Measurements from ENCODE around the gene ZNF544.

ZNF544 gene

GRCh38 chr19:58279042-58279924 lies 50.6 kb downstream of the ZNF544 start:
- 3% methylated on average over 60 of the region's 60 CpGs for WGBS
- H3K27me3 ChIP-seq (ENCODE audit: insufficient read depth, low read length) = no peaks in the 10 kb centered on the region
- peaks cover 27% of the 10 kb centered on the region for H3K36me3 ChIP-seq (ENCODE audit: insufficient read depth, low read length)
- H3K27ac ChIP-seq (ENCODE audit: low read depth, low read length) = peak overlapping the region; percentile 92
- H3K9me3 ChIP-seq (ENCODE audit: insufficient read depth, low read depth, low read length) = no peaks in the 10 kb centered on the region
- 0 out of 2 replicates have a peak, but pooled peaks cover 5% of the 10 kb centered on the region for H3K4me1 ChIP-seq (ENCODE audit: insufficient read depth, low read length)
- H3K9ac ChIP-seq (ENCODE audit: low read depth, low read length) = peak overlapping the region; percentile 97
- H3K4me3 ChIP-seq (ENCODE audit: low read length) = peak overlapping the region; percentile 89

GRCh38 chr19:58279925-58280316 lies 51.2 kb downstream of the ZNF544 start:
- WGBS = 71% methylated on average over 4 of the region's 4 CpGs
- no peaks in the 10 kb centered on the region for H3K27me3 ChIP-seq (ENCODE audit: insufficient read depth, low read length)
- H3K9me3 ChIP-seq (ENCODE audit: insufficient read depth, low read depth, low read length) = no peaks in the 10 kb centered on the region
- H3K9ac ChIP-seq (ENCODE audit: low read depth, low read length) = peak overlapping the region; percentile 97
- H3K4me3 ChIP-seq (ENCODE audit: low read length) = peak overlapping the region; percentile 89
- 0 out of 2 replicates have a peak, but pooled peaks cover 5% of the 10 kb centered on the region for H3K4me1 ChIP-seq (ENCODE audit: insufficient read depth, low read length)
- peak overlapping the region; percentile 92; the same call in 1 of the 2 replicates for H3K27ac ChIP-seq (ENCODE audit: low read depth, low read length)
- peaks cover 26% of the 10 kb centered on the region for H3K36me3 ChIP-seq (ENCODE audit: insufficient read depth, low read length)

GRCh38 chr19:58284199-58284598 lies 55.5 kb downstream of the ZNF544 start:
- 97% methylated on average over 6 of the region's 7 CpGs for WGBS
- Histone ChIP-seq H3K36me3 (ENCODE audit: insufficient read depth, low read length) (peaks cover 69% of the 10 kb centered on the region), H3K27me3 (ENCODE audit: insufficient read depth, low read length) (no peaks in the 10 kb centered on the region), H3K4me1 (ENCODE audit: insufficient read depth, low read length) (0 out of 2 replicates have a peak, but pooled peaks cover 5% of the 10 kb centered on the region), H3K27ac (ENCODE audit: low read depth, low read length) (no peak overlapping the region), H3K4me3 (ENCODE audit: low read length) (no peak overlapping the region), H3K9ac (ENCODE audit: low read depth, low read length) (no peak overlapping the region), H3K9me3 (ENCODE audit: insufficient read depth, low read depth, low read length) (no peaks in the 10 kb centered on the region)

- Histone ChIP-seq H3K9ac (ENCODE audit: low read depth, low read length) (no peak overlapping the region), H3K9me3 (ENCODE audit: insufficient read depth, low read depth, low read length) (peaks cover 6% of the 10 kb centered on the region; the same call in 1 of the 2 replicates), H3K27me3 (ENCODE audit: insufficient read depth, low read length) (no peaks in the 10 kb centered on the region), H3K4me1 (ENCODE audit: insufficient read depth, low read length) (no peaks in the 10 kb centered on the region), H3K4me3 (ENCODE audit: low read length) (no peak overlapping the region), H3K27ac (ENCODE audit: low read depth, low read length) (no peak overlapping the region), H3K36me3 (ENCODE audit: insufficient read depth, low read length) (peaks cover 96% of the 10 kb centered on the region)
- WGBS = 98% methylated on average over 7 of the region's 7 CpGs
These were observed 63.2 kb downstream of the ZNF544 start for GRCh38 chr19:58291943-58292342.

- Histone ChIP-seq H3K9me3 (ENCODE audit: insufficient read depth, low read depth, low read length) (peaks cover 6% of the 10 kb centered on the region; the same call in 1 of the 2 replicates), H3K9ac (ENCODE audit: low read depth, low read length) (no peak overlapping the region), H3K4me1 (ENCODE audit: insufficient read depth, low read length) (no peaks in the 10 kb centered on the region), H3K27me3 (ENCODE audit: insufficient read depth, low read length) (no peaks in the 10 kb centered on the region), H3K27ac (ENCODE audit: low read depth, low read length) (no peak overlapping the region), H3K36me3 (ENCODE audit: insufficient read depth, low read length) (peaks cover 88% of the 10 kb centered on the region), H3K4me3 (ENCODE audit: low read length) (no peak overlapping the region)
- 96% methylated on average over 22 of the region's 22 CpGs for WGBS
These were observed 66.1 kb downstream of the ZNF544 start for GRCh38 chr19:58294743-58295374.

- 94% methylated on average over 7 of the region's 7 CpGs for WGBS
- Histone ChIP-seq H3K27ac (ENCODE audit: low read depth, low read length) (no peak overlapping the region), H3K4me3 (ENCODE audit: low read length) (no peak overlapping the region), H3K9ac (ENCODE audit: low read depth, low read length) (no peak overlapping the region), H3K4me1 (ENCODE audit: insufficient read depth, low read length) (no peaks in the 10 kb centered on the region), H3K9me3 (ENCODE audit: insufficient read depth, low read depth, low read length) (peaks cover 6% of the 10 kb centered on the region; the same call in 1 of the 2 replicates), H3K27me3 (ENCODE audit: insufficient read depth, low read length) (no peaks in the 10 kb centered on the region), H3K36me3 (ENCODE audit: insufficient read depth, low read length) (peaks cover 89% of the 10 kb centered on the region)
These were observed 67.4 kb downstream of the ZNF544 start for GRCh38 chr19:58296104-58296503.

- H3K4me1 ChIP-seq (ENCODE audit: insufficient read depth, low read length) = peaks cover 5% of the 10 kb centered on the region; the same call in 1 of the 2 replicates
- H3K9me3 ChIP-seq (ENCODE audit: insufficient read depth, low read depth, low read length) = no peaks in the 10 kb centered on the region
- peaks cover 49% of the 10 kb centered on the region for H3K36me3 ChIP-seq (ENCODE audit: insufficient read depth, low read length)
- H3K4me3 ChIP-seq (ENCODE audit: low read length) = no peak overlapping the region
- WGBS = 93% methylated on average over 7 of the region's 7 CpGs
- no peaks in the 10 kb centered on the region for H3K27me3 ChIP-seq (ENCODE audit: insufficient read depth, low read length)
- H3K9ac ChIP-seq (ENCODE audit: low read depth, low read length) = no peak overlapping the region
- no peak overlapping the region for H3K27ac ChIP-seq (ENCODE audit: low read depth, low read length)
These were observed 71.9 kb downstream of the ZNF544 start for GRCh38 chr19:58300620-58301019.

- H3K9me3 ChIP-seq (ENCODE audit: insufficient read depth, low read depth, low read length) = no peaks in the 10 kb centered on the region
- peaks cover 5% of the 10 kb centered on the region; the same call in 1 of the 2 replicates for H3K4me1 ChIP-seq (ENCODE audit: insufficient read depth, low read length)
- H3K36me3 ChIP-seq (ENCODE audit: insufficient read depth, low read length) = peaks cover 50% of the 10 kb centered on the region
- 84% methylated on average over 7 of the region's 7 CpGs for WGBS
- H3K27ac ChIP-seq (ENCODE audit: low read depth, low read length) = no peak overlapping the region
- peak overlapping the region; percentile 75 for H3K4me3 ChIP-seq (ENCODE audit: low read length)
- H3K9ac ChIP-seq (ENCODE audit: low read depth, low read length) = no peak overlapping the region
- H3K27me3 ChIP-seq (ENCODE audit: insufficient read depth, low read length) = no peaks in the 10 kb centered on the region
These were observed 75.5 kb downstream of the ZNF544 start for GRCh38 chr19:58304255-58304654.

GRCh38 chr19:58304748-58305064 lies 76.0 kb downstream of the ZNF544 start:
- H3K36me3 ChIP-seq (ENCODE audit: insufficient read depth, low read length) = peaks cover 53% of the 10 kb centered on the region
- H3K27me3 ChIP-seq (ENCODE audit: insufficient read depth, low read length) = no peaks in the 10 kb centered on the region
- no peak overlapping the region for H3K27ac ChIP-seq (ENCODE audit: low read depth, low read length)
- peaks cover 5% of the 10 kb centered on the region; the same call in 1 of the 2 replicates for H3K4me1 ChIP-seq (ENCODE audit: insufficient read depth, low read length)
- no peaks in the 10 kb centered on the region for H3K9me3 ChIP-seq (ENCODE audit: insufficient read depth, low read depth, low read length)
- 22% methylated on average over 6 of the region's 7 CpGs for WGBS
- H3K4me3 ChIP-seq (ENCODE audit: low read length) = peak overlapping the region; percentile 75
- H3K9ac ChIP-seq (ENCODE audit: low read depth, low read length) = no peak overlapping the region

GRCh38 chr19:58305065-58305931 lies 76.6 kb downstream of the ZNF544 start, which contains the start of gene ERVK3-1:
TSS of gene ERVK3-1 (plus strand) at chr19:58305377. CDS start at chr19:58312169, 6,792 bp downstream.
- H3K27ac ChIP-seq (ENCODE audit: low read depth, low read length) = no peak within 1 kb of the TSS
- H3K4me1 ChIP-seq (ENCODE audit: insufficient read depth, low read length) = peaks cover 5% of the 10 kb centered on the region; the same call in 1 of the 2 replicates
- peak within 1 kb of the TSS; percentile 70 for H3K9ac ChIP-seq (ENCODE audit: low read depth, low read length)
- peak within 1 kb of the TSS; percentile 75 for H3K4me3 ChIP-seq (ENCODE audit: low read length)
- no peaks in the 10 kb centered on the region for H3K27me3 ChIP-seq (ENCODE audit: insufficient read depth, low read length)
- H3K9me3 ChIP-seq (ENCODE audit: insufficient read depth, low read depth, low read length) = no peaks in the 10 kb centered on the region
- peaks cover 51% of the 10 kb centered on the region for H3K36me3 ChIP-seq (ENCODE audit: insufficient read depth, low read length)
- 1% methylated on average over 53 of the region's 55 CpGs for WGBS
